Bronchial epithelial cell (primary cell): ENCODE measurements around the gene ELF2. TPM values are rescaled to one million over a fixed set of nuclear protein-coding genes. Genes with fewer than 3 reads are reported as not detected.
"Not testable (repeated sequence)": the region's sequence is repeated elsewhere in the genome, so short reads cannot be mapped to it uniquely, and the experiment has no call there.

ENCODE experiments used
- DNase-seq: peaks from one replicate; pipeline ENCODE4 v3.0.0-alpha.2; 2010; ENCODE audit warnings: low read depth
- FAIRE-seq: peaks from 2 replicates; lab custom pipeline; 2011; peaks lifted over from hg19 to GRCh38; lab: Jason Lieb, UNC
- H3K27me3 ChIP-seq: 2 replicates; pipeline ENCODE4 v1.5.1; 2011; ENCODE audit warnings: low read length; ENCODE audit not compliant: control insufficient read depth, insufficient read depth
- H3K36me3 ChIP-seq: 2 replicates; pipeline ENCODE4 v1.5.1; 2011; ENCODE audit warnings: low read length; ENCODE audit not compliant: control insufficient read depth, insufficient read depth
- H3K4me3 ChIP-seq: 2 replicates; pipeline ENCODE4 v1.5.1; 2011; ENCODE audit warnings: mild to moderate bottlenecking, low read depth, low read length, control low read depth
- CTCF ChIP-seq: IDR thresholded peaks from 2 replicates; pipeline ENCODE4 v1.5.1; 2011; ENCODE audit warnings: mild to moderate bottlenecking, moderate library complexity, low read length, control low read depth, inconsistent platforms; ENCODE audit not compliant: insufficient read depth, severe bottlenecking
- total RNA-seq: library from RNA; depleted of rRNA; stranded (reverse); fragments of >200 nt; gene quantifications from 2 replicates; pipeline ENCODE4 v1.2.1, GENCODE V29; 2014

ELF2 gene
- total RNA-seq, 1 donor from 2014 or later: 29.2 TPM

- Histone ChIP-seq H3K27me3 (no peaks in the 10 kb centered on the region), H3K36me3 (peaks cover 3% of the 10 kb centered on the region), H3K4me3 (no peak overlapping the region)
- no peak for DNase-seq
- FAIRE-seq: no peak
- no peak for TF ChIP-seq CTCF
Observed at GRCh38 chr4:139024686-139025085, 152.3 kb downstream of the ELF2 start.

GRCh38 chr4:139022835-139023234, 154.2 kb downstream of the ELF2 start:
- no peak for DNase-seq
- Histone ChIP-seq H3K4me3 (no peak overlapping the region), H3K36me3 (peaks cover 3% of the 10 kb centered on the region), H3K27me3 (no peaks in the 10 kb centered on the region)
- TF ChIP-seq CTCF: no peak
- FAIRE-seq: no peak

GRCh38 chr4:139021071-139021470, 155.9 kb downstream of the ELF2 start:
- not testable (repeated sequence) for H3K36me3 ChIP-seq, H3K4me3 ChIP-seq, DNase-seq, H3K27me3 ChIP-seq, FAIRE-seq

GRCh38 chr4:139020384-139020783, 156.6 kb downstream of the ELF2 start:
- H3K27me3 ChIP-seq: no peaks in the 10 kb centered on the region
- no peak for DNase-seq
- no peak for TF ChIP-seq CTCF
- no peak overlapping the region for H3K4me3 ChIP-seq
- no peak for FAIRE-seq
- peaks cover 3% of the 10 kb centered on the region for H3K36me3 ChIP-seq

- H3K36me3 ChIP-seq: peaks cover 3% of the 10 kb centered on the region
- no peak for TF ChIP-seq CTCF
- H3K27me3 ChIP-seq: no peaks in the 10 kb centered on the region
- FAIRE-seq (no peak), DNase-seq (no peak)
- H3K4me3 ChIP-seq: no peak overlapping the region
Observed at GRCh38 chr4:139018971-139019758, 157.9 kb downstream of the ELF2 start.

GRCh38 chr4:139018501-139018900, 158.5 kb downstream of the ELF2 start:
- DNase-seq: peak; percentile 23
- H3K36me3 ChIP-seq: peaks cover 3% of the 10 kb centered on the region
- no peak for TF ChIP-seq CTCF
- H3K27me3 ChIP-seq: no peaks in the 10 kb centered on the region
- no peak overlapping the region for H3K4me3 ChIP-seq
- FAIRE-seq: no peak
